Heart left ventricle (tissue), 13 donors: Measurements from ENCODE around the gene ALK.

Experiments used
- POLR2A ChIP-seq, 2 donors: fragments of 450-650 bp; IDR thresholded peaks; one replicate each; pipeline ENCODE4 v1.6.1; 2017; ENCODE audit warnings: antibody characterized with exemption in 2 of 2, mild to moderate bottlenecking in 2 of 2, moderate library complexity in 2 of 2
- TF ChIP-seq, protein P1 (sequence below), 12 donors: fragments of 200-600 bp; sonication (generic) in 4 of 12; IDR thresholded peaks; one replicate each; pipeline versions ENCODE4 v1.5.0 to v1.8.0; 2018 to 2022; ENCODE audit warnings: antibody characterized with exemption in 12 of 12, mild to moderate bottlenecking in 5 of 12
- donor health status: ischemic (EF 13 %, LVEDD 7.1; RV severe dilation, severe dysfunction).
- donor health status: DM: no; HTN: yes; CAD: no.
- donor health status: DM: no; HTN: no; CAD: no.
- donor health status: ischemic (EF 25% LVEDD 6.9; RV normal size, moderate dysfunction).
- donor health status: ischemic (EF 25% LVEDD 5.7; RV mildly dilated, moderate dysfunction).
- donor health status: ischemic (EF 35%, LVEDD 5.7; RV mildly dilated, moderate dysfunction).
- donor health status: nonischemic (EF 11% LVEDD 7.7; RV severe dilation, severe dysfunction).
- donor health status: DM: yes; HTN: yes; CAD: no.
- donor health status: PGD.
- donor health status: ischemic (EF 29% LVEDD 5.4; RV normal size, mild dysfunction).
- donor health status: nonischemic (EF 23%, LVEDD 6.1; RV moderate dilation, normal function).

DNA sequence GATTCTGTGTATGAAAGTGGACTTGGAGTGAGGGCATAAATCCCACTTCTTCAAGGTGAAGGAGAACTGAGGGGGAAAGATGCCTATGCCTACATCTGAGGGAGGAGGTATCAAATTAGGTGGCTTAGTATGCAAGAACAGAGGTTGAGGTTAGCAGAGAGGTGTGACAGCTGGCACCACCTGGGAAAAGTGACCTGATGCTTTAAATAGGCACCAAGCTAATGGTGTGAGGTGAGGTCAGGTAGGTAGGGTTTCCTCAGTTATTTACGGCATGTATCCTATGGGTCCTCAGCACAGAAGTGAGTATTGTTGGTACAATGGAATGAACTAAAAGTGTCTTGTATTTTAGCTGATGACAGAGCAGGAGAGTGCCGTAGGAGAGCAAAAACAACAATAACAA lies 439.0 kb downstream of the ALK start:
- TF ChIP-seq, protein P1, sequence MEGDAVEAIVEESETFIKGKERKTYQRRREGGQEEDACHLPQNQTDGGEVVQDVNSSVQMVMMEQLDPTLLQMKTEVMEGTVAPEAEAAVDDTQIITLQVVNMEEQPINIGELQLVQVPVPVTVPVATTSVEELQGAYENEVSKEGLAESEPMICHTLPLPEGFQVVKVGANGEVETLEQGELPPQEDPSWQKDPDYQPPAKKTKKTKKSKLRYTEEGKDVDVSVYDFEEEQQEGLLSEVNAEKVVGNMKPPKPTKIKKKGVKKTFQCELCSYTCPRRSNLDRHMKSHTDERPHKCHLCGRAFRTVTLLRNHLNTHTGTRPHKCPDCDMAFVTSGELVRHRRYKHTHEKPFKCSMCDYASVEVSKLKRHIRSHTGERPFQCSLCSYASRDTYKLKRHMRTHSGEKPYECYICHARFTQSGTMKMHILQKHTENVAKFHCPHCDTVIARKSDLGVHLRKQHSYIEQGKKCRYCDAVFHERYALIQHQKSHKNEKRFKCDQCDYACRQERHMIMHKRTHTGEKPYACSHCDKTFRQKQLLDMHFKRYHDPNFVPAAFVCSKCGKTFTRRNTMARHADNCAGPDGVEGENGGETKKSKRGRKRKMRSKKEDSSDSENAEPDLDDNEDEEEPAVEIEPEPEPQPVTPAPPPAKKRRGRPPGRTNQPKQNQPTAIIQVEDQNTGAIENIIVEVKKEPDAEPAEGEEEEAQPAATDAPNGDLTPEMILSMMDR (IDR thresholded peaks at IDR 0.05): no peak
- TF ChIP-seq POLR2A (IDR thresholded peaks at IDR 0.05): no peak
